Nephron (organoid): Measurements from ENCODE around the gene SLC28A3.

Experiments used
- H3K27ac Mint-ChIP-seq, 3 experiments: 2 replicates each; pipeline ENCODE4 v1.8.0; 2020; ENCODE audit warnings: mixed read lengths in 3 of 3, mild to moderate bottlenecking in 2 of 3, moderate library complexity in 1 of 3
- H3K27me3 Mint-ChIP-seq: 2 replicates; pipeline ENCODE4 v1.8.0; 2021; ENCODE audit warnings: low read depth, mild to moderate bottlenecking, moderate library complexity, mixed read lengths
- H3K36me3 Mint-ChIP-seq: 2 replicates; pipeline ENCODE4 v1.8.0; 2020; ENCODE audit warnings: low read depth, mixed read lengths
- H3K4me1 Mint-ChIP-seq: 2 replicates; pipeline ENCODE4 v1.8.0; 2020; ENCODE audit warnings: mixed read lengths
- H3K4me3 Mint-ChIP-seq, 3 experiments: 2 replicates each; pipeline ENCODE4 v1.8.0; 2020; ENCODE audit warnings: mild to moderate bottlenecking in 3 of 3, mixed read lengths in 3 of 3, moderate library complexity in 2 of 3
- H3K9me3 Mint-ChIP-seq: 2 replicates; pipeline ENCODE4 v1.8.0; 2020; ENCODE audit warnings: mixed read lengths
- CTCF ChIP-seq, 3 experiments: fragments of 200-600 bp; sonication (generic); IDR thresholded peaks; one replicate each; pipeline ENCODE4 v1.5.0; 2021; ENCODE audit warnings: antibody characterized with exemption in 3 of 3; ENCODE audit not compliant: unreplicated experiment in 3 of 3

The SLC28A3 gene

GRCh38 chr9:84230355-84231145 lies 110.0 kb downstream of the SLC28A3 start:
- H3K4me1 Mint-ChIP-seq: peaks cover 31% of the 10 kb centered on the region
- H3K4me3 Mint-ChIP-seq: no peak overlapping the region
- no peaks in the 10 kb centered on the region for H3K36me3 Mint-ChIP-seq
- no peaks in the 10 kb centered on the region for H3K9me3 Mint-ChIP-seq
- peak overlapping the region; percentile 19 to 46 (median 22) for H3K27ac Mint-ChIP-seq
- no peaks in the 10 kb centered on the region for H3K27me3 Mint-ChIP-seq
- TF ChIP-seq CTCF (IDR thresholded peaks at IDR 0.05; ENCODE audit: unreplicated experiment in 3 of 3): no peak

- peaks cover 31% of the 10 kb centered on the region for H3K4me1 Mint-ChIP-seq
- H3K27ac Mint-ChIP-seq: no peak overlapping the region
- H3K36me3 Mint-ChIP-seq: no peaks in the 10 kb centered on the region
- no peak for TF ChIP-seq CTCF (IDR thresholded peaks at IDR 0.05; ENCODE audit: unreplicated experiment in 3 of 3)
- no peak overlapping the region for H3K4me3 Mint-ChIP-seq
- no peaks in the 10 kb centered on the region for H3K27me3 Mint-ChIP-seq
- H3K9me3 Mint-ChIP-seq: no peaks in the 10 kb centered on the region
Measured at GRCh38 chr9:84229191-84229590, 111.4 kb downstream of the SLC28A3 start.

- Mint-ChIP-seq H3K27me3 (no peaks in the 10 kb centered on the region), H3K27ac (no peak overlapping the region), H3K36me3 (no peaks in the 10 kb centered on the region), H3K4me3 (no peak overlapping the region), H3K4me1 (peaks cover 31% of the 10 kb centered on the region), H3K9me3 (no peaks in the 10 kb centered on the region)
- no peak for TF ChIP-seq CTCF (IDR thresholded peaks at IDR 0.05; ENCODE audit: unreplicated experiment in 3 of 3)
Measured at GRCh38 chr9:84228130-84228720, 112.3 kb downstream of the SLC28A3 start.

- H3K27me3 Mint-ChIP-seq: no peaks in the 10 kb centered on the region
- H3K9me3 Mint-ChIP-seq: peaks cover 5% of the 10 kb centered on the region
- no peak for TF ChIP-seq CTCF (IDR thresholded peaks at IDR 0.05; ENCODE audit: unreplicated experiment in 3 of 3)
- H3K4me1 Mint-ChIP-seq: peaks cover 21% of the 10 kb centered on the region
- H3K4me3 Mint-ChIP-seq: no peak overlapping the region
- no peak overlapping the region for H3K27ac Mint-ChIP-seq
- H3K36me3 Mint-ChIP-seq: no peaks in the 10 kb centered on the region
Measured at GRCh38 chr9:84226126-84226525, 114.4 kb downstream of the SLC28A3 start.
